Measurements from ENCODE around the gene USP44.

USP44 gene

DNA sequence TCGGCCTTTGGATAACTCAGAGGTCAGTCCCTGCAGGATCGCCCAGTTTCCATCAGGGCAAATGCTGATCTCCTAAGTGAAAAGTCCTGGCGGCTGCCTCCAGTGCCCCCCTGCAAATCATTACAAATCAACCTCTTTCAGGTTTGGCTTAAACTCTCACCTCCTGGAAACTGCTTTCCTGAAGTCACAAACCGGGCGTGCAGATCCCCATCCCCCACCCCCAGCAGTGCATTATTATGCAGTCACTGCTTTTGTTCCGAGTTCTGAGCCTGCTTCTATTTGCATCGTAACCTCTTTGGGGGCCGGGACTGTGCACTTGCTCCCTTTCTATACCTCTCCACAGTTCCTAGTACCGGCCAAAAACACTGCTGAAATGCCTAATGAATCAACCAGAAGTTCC is at the start of gene USP44:
USP44 (minus strand) TSS at position 172 of the 400 bp plus-strand sequence. CDS start 17,220 bp downstream, outside the sequence.
- Histone ChIP-seq H3K27ac (ENCODE audit: low read length) (peak within 1 kb of the TSS; percentile 94), H3K4me1 (ENCODE audit: control insufficient read depth, low read depth, low read length) (peaks cover 26% of the 10 kb centered on the region), H3K27me3 (ENCODE audit: control insufficient read depth, insufficient read depth, low read length) (no peaks in the 10 kb centered on the region), H3K9ac (ENCODE audit: low read length) (peak within 1 kb of the TSS; percentile 83), H3K4me3 (ENCODE audit: low read length) (peak within 1 kb of the TSS; percentile 99), H3K36me3 (ENCODE audit: control insufficient read depth, low read depth, low read length) (no peaks in the 10 kb centered on the region), H3K9me3 (ENCODE audit: control insufficient read depth, low read depth, low read length) (no peaks in the 10 kb centered on the region)

DNA sequence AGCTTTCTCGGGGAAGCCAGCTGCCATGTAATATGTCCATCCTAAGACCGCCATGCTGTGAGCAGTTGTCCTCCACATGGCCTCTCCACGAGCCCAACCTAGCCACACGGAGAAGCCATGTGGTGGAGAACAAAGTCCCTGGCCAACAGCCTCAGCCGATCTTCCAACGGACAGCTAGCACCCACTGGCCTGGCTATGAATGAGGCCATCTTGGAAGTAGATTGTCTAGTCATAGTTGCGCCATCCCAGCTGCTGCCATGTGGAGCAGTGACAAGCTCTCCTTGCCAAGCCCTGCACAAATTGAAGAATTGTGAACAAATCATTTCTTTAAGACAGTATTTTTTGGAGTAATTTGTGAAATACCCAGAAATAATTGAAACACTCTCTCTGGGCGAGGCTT is 49.3 kb upstream of the USP44 start:
- Histone ChIP-seq H3K9me3 (ENCODE audit: control insufficient read depth, low read depth, low read length) (no peaks in the 10 kb centered on the region), H3K4me1 (ENCODE audit: control insufficient read depth, low read depth, low read length) (no peaks in the 10 kb centered on the region), H3K27me3 (ENCODE audit: control insufficient read depth, insufficient read depth, low read length) (no peaks in the 10 kb centered on the region), H3K4me3 (ENCODE audit: low read length) (no peak overlapping the region), H3K9ac (ENCODE audit: low read length) (no peak overlapping the region), H3K27ac (ENCODE audit: low read length) (no peak overlapping the region), H3K36me3 (ENCODE audit: control insufficient read depth, low read depth, low read length) (no peaks in the 10 kb centered on the region)

DNA sequence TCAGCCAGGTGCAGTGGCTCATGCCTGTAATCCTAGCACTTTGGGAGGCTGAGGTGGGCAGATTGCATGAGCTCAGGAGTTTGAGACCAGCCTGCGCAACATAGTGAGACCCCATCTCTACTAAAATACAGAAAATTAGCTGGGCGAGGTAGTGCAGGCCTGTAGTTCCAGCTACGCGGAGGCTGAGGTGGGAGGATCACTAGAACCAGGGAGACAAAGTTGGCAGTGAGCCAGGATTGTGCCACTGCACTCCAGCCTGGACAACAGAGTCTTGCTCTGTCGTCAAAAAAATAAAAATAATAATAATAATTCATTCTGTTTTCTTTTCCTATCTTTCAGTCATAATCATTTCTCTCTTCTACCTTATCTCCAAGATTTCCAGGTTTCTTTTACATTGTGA is 48.6 kb upstream of the USP44 start:
- Histone ChIP-seq H3K36me3 (ENCODE audit: control insufficient read depth, low read depth, low read length) (no peaks in the 10 kb centered on the region), H3K9ac (ENCODE audit: low read length) (no peak overlapping the region), H3K4me3 (ENCODE audit: low read length) (no peak overlapping the region), H3K27me3 (ENCODE audit: control insufficient read depth, insufficient read depth, low read length) (no peaks in the 10 kb centered on the region), H3K27ac (ENCODE audit: low read length) (no peak overlapping the region), H3K9me3 (ENCODE audit: control insufficient read depth, low read depth, low read length) (no peaks in the 10 kb centered on the region), H3K4me1 (ENCODE audit: control insufficient read depth, low read depth, low read length) (no peaks in the 10 kb centered on the region)

DNA sequence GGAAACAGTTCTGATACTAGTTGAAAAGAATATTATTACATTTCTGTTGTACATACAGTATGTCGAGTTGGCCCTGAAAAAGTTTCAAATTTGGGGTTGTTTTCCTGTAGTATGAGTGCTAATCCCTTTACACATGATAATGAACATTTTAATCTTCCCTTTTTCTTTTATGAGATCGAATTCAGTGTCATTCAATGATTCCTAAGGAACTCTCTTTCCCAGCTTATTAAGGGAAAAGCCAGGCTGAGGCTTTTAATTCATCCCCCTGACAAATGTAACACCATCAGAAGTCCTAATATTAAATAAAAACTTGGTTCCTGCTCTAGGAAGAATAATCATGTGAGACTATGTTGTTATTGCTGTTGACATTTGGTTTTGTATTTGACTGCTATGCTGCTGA is 42.9 kb upstream of the USP44 start:
- no peak overlapping the region for H3K4me3 ChIP-seq (ENCODE audit: low read length)
- no peaks in the 10 kb centered on the region for H3K9me3 ChIP-seq (ENCODE audit: control insufficient read depth, low read depth, low read length)
- H3K4me1 ChIP-seq (ENCODE audit: control insufficient read depth, low read depth, low read length), result peaks cover 3% of the 10 kb centered on the region
- no peak overlapping the region for H3K27ac ChIP-seq (ENCODE audit: low read length)
- H3K9ac ChIP-seq (ENCODE audit: low read length), result no peak overlapping the region
- no peaks in the 10 kb centered on the region for H3K27me3 ChIP-seq (ENCODE audit: control insufficient read depth, insufficient read depth, low read length)
- no peaks in the 10 kb centered on the region for H3K36me3 ChIP-seq (ENCODE audit: control insufficient read depth, low read depth, low read length)

DNA sequence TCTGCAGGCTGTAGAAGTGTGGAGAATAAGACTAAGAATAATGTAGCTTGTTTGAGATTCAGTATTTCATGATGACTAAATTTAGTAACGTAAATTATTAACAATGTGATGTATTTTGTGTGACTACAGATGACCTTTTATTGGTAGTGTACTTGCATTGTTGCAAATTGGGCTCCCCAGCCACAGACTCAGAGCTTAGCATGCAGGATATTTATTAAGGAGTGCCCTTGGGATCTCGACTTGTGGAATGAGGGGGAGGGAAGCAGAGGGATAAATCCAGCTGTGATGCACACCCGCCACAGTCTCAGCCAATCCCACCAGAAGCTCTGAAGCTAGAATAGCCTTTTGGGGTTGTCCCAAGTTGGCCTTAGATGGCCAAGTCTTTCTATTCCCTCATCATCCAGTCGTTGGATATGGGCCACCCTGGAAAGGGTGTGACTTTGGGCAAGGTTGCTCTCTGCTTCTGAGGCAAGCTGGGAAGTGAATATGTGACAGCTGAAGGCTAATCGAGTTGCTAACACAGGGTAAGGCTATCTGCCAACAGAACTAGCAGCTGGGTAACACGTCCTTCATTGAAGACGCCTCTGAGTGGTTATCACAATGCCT is 42.1 kb upstream of the USP44 start:
- Histone ChIP-seq H3K9me3 (ENCODE audit: control insufficient read depth, low read depth, low read length) (no peaks in the 10 kb centered on the region), H3K27me3 (ENCODE audit: control insufficient read depth, insufficient read depth, low read length) (no peaks in the 10 kb centered on the region), H3K4me3 (ENCODE audit: low read length) (no peak overlapping the region), H3K27ac (ENCODE audit: low read length) (no peak overlapping the region), H3K9ac (ENCODE audit: low read length) (no peak overlapping the region), H3K4me1 (ENCODE audit: control insufficient read depth, low read depth, low read length) (peaks cover 3% of the 10 kb centered on the region), H3K36me3 (ENCODE audit: control insufficient read depth, low read depth, low read length) (no peaks in the 10 kb centered on the region)

DNA sequence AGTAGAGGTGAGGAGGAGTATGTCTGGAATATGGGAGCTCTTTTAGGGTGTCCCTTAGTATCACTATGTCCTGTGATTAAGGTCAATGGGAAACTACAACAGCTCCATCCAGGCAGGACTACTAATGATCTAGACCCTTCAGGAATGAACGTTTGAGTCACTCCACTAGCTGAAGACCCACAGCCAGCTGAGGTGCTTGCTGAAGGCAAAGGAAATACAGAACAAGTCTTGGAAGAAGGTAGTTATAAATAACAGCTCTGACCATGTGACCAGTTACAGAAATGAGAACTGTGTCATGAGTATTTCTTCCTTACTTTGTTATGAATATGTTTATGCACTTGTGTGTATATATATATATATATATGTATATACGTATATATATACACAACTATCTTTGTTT is 40.5 kb upstream of the USP44 start:
- Histone ChIP-seq H3K4me1 (ENCODE audit: control insufficient read depth, low read depth, low read length) (peaks cover 3% of the 10 kb centered on the region), H3K4me3 (ENCODE audit: low read length) (no peak overlapping the region), H3K27me3 (ENCODE audit: control insufficient read depth, insufficient read depth, low read length) (no peaks in the 10 kb centered on the region), H3K36me3 (ENCODE audit: control insufficient read depth, low read depth, low read length) (no peaks in the 10 kb centered on the region), H3K27ac (ENCODE audit: low read length) (no peak overlapping the region), H3K9me3 (ENCODE audit: control insufficient read depth, low read depth, low read length) (no peaks in the 10 kb centered on the region), H3K9ac (ENCODE audit: low read length) (no peak overlapping the region)

DNA sequence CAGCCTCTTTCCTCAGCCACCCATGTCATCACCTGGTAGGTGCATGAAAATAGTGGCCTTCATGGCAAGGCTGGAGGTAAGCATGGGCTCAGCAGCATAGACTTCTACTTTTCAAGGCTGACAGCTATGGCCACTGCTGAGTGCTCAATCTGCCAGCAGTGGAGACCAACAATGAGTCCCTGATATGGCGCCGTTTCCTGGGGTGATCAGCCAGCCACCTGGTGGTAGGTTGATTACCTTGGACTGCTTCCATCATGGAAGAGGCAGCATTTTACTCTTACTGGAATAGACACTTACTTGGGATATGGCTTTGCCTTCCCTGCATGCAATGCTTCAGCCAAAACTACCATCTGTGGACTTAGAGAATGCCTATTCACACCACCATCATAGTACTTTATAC is 39.5 kb upstream of the USP44 start:
- no peak overlapping the region for H3K27ac ChIP-seq (ENCODE audit: low read length)
- no peaks in the 10 kb centered on the region for H3K36me3 ChIP-seq (ENCODE audit: control insufficient read depth, low read depth, low read length)
- no peaks in the 10 kb centered on the region for H3K27me3 ChIP-seq (ENCODE audit: control insufficient read depth, insufficient read depth, low read length)
- no peaks in the 10 kb centered on the region for H3K9me3 ChIP-seq (ENCODE audit: control insufficient read depth, low read depth, low read length)
- H3K4me3 ChIP-seq (ENCODE audit: low read length), result no peak overlapping the region
- peaks cover 3% of the 10 kb centered on the region for H3K4me1 ChIP-seq (ENCODE audit: control insufficient read depth, low read depth, low read length)
- H3K9ac ChIP-seq (ENCODE audit: low read length), result no peak overlapping the region

DNA sequence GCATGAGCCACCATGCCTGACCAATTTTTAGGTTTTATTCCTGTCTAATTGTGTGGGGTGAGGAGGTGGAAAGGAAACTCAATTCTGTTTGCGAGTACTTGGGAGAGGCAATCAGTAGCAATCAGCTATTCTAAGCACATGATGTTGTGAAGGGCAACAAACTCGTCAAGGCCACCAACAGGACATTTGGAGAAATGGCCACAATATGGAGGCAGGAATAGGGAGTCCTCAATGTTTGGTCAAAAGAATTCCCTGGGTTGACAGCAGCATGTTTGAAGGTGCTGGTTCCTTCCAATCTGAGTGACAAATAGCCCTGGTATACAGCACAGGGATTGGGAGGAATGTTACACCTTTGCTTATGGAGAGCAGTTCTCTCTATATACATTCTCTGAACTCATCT is 32.7 kb upstream of the USP44 start:
- H3K4me3 ChIP-seq (ENCODE audit: low read length), result no peak overlapping the region
- no peak overlapping the region for H3K9ac ChIP-seq (ENCODE audit: low read length)

DNA sequence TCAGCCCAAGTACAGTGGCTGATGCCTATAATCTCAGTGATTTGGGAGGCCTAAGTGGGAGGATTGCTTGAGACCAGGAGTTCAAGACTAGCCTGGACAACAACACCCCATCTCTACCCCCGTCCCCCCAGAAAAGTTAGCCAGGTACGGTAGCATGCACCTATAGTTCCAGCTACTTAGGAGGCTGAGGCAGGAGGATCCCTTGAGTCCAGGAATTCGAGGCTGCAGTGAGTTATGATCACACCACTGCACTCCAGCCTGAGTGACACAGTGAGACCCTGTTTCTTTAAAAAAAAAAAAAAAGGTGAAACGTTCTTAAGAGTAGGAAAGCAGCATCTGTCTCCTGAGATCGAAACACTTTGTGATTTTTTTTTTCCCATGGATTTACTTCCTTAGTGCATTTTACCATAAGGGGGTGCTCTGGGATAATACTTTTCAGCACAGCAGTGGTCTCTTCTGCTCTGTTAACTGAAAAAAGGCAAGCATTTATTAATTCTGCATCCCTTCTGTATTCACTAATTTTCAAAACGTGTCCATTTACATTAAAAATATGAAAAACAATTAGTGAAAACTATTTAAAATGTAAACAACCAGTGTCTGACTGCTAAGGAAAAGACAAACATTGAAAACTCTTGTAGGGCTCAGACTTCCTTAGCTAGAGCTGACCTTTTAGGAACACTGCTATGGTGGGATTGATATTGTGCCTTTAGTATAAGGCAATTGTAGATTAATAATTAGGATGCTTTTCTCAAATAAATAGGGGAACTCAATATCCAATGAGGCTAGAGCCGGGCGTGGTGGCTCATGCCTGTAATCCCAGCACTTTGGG is 31.2 kb upstream of the USP44 start:
- no peaks in the 10 kb centered on the region for H3K4me1 ChIP-seq (ENCODE audit: control insufficient read depth, low read depth, low read length)
- H3K4me3 ChIP-seq (ENCODE audit: low read length), result no peak overlapping the region
- no peak overlapping the region for H3K9ac ChIP-seq (ENCODE audit: low read length)
- H3K27me3 ChIP-seq (ENCODE audit: control insufficient read depth, insufficient read depth, low read length), result no peaks in the 10 kb centered on the region
- H3K27ac ChIP-seq (ENCODE audit: low read length), result no peak overlapping the region
- no peaks in the 10 kb centered on the region for H3K9me3 ChIP-seq (ENCODE audit: control insufficient read depth, low read depth, low read length)
- no peaks in the 10 kb centered on the region for H3K36me3 ChIP-seq (ENCODE audit: control insufficient read depth, low read depth, low read length)

More for the DNA sequence above, 32.7 kb upstream of the USP44 start:
- H3K27ac ChIP-seq (ENCODE audit: low read length), result no peak overlapping the region
- H3K36me3 ChIP-seq (ENCODE audit: control insufficient read depth, low read depth, low read length), result no peaks in the 10 kb centered on the region
- no peaks in the 10 kb centered on the region for H3K4me1 ChIP-seq (ENCODE audit: control insufficient read depth, low read depth, low read length)
- no peaks in the 10 kb centered on the region for H3K27me3 ChIP-seq (ENCODE audit: control insufficient read depth, insufficient read depth, low read length)
- no peaks in the 10 kb centered on the region for H3K9me3 ChIP-seq (ENCODE audit: control insufficient read depth, low read depth, low read length)

DNA sequence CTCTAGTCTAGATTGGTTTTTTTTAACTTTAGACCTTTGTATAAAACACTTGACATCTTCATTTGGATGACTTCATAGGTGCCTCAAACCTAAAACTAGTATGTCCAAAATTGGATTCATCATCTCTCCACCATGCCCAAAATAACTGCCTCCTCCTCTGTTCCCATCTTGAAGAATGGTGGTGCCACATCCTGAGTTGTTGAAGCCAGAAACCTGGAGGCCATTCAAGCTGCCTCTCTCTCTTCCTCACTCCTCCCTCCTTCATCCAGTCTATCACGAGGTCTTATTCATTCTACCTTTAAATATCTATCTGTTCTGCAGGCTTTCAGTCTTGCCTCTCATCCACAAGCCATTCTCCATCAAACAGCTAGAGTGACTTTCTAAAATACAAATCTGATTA is 26.5 kb upstream of the USP44 start:
- no peaks in the 10 kb centered on the region for H3K27me3 ChIP-seq (ENCODE audit: control insufficient read depth, insufficient read depth, low read length)

DNA sequence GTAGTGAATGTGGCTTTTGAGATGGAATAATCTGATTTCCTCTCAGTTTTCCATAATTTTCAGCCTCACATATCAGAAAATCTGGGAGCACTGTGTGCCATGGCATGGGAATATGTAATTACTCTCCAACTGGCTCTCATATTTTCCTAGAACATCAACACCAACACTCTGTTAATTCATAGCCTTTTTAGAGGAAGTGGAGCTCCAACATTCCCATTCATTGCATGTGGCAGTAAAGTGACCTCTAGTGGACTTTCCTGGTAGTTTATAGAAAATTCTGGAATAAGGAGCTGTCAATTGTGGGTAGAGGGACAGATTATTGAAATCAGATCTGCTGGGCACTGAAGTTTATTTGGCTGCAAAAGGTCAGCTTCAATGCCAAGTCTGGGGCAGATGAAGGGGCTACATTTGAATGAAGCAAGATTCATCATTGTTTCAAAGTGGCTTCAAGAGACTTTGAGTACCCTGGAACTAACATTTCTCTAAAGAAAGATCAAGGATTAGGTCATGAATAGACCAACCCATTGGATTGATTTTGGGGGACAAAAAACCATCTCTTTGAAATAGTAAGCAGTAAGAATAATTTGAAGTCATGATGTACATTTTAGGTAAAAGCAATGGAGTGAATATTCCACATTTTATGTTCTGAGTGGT is 23.6 kb upstream of the USP44 start:
- H3K4me3 ChIP-seq (ENCODE audit: low read length), result peak overlapping the region; percentile 50
- H3K9me3 ChIP-seq (ENCODE audit: control insufficient read depth, low read depth, low read length), result no peaks in the 10 kb centered on the region
- peak overlapping the region; percentile 66 for H3K27ac ChIP-seq (ENCODE audit: low read length)
- peak overlapping the region; percentile 47 for H3K9ac ChIP-seq (ENCODE audit: low read length)
- no peaks in the 10 kb centered on the region for H3K36me3 ChIP-seq (ENCODE audit: control insufficient read depth, low read depth, low read length)
- H3K4me1 ChIP-seq (ENCODE audit: control insufficient read depth, low read depth, low read length), result peaks cover 32% of the 10 kb centered on the region
- H3K27me3 ChIP-seq (ENCODE audit: control insufficient read depth, insufficient read depth, low read length), result no peaks in the 10 kb centered on the region

More for the DNA sequence above, 26.5 kb upstream of the USP44 start:
- H3K27ac ChIP-seq (ENCODE audit: low read length), result no peak overlapping the region
- H3K4me1 ChIP-seq (ENCODE audit: control insufficient read depth, low read depth, low read length), result peaks cover 26% of the 10 kb centered on the region
- H3K4me3 ChIP-seq (ENCODE audit: low read length), result no peak overlapping the region
- H3K9me3 ChIP-seq (ENCODE audit: control insufficient read depth, low read depth, low read length), result no peaks in the 10 kb centered on the region
- no peak overlapping the region for H3K9ac ChIP-seq (ENCODE audit: low read length)
- H3K36me3 ChIP-seq (ENCODE audit: control insufficient read depth, low read depth, low read length), result no peaks in the 10 kb centered on the region
